Neuronal stem cell (in vitro differentiated cells): ENCODE data around the gene ZNF329.

ENCODE experiments used
- DNase-seq: peaks from one replicate; pipeline ENCODE4 v3.0.0-alpha.2; 2013; ENCODE audit warnings: low spot score
- H2AFZ ChIP-seq: one replicate; pipeline ENCODE4 v1.6.1; 2013; ENCODE audit warnings: mild to moderate bottlenecking, low read length, inconsistent platforms
- H2AK5ac ChIP-seq: 2 replicates; pipeline ENCODE4 v1.6.1; 2013; ENCODE audit warnings: low read depth, mild to moderate bottlenecking, inconsistent platforms, low read length, moderate library complexity, mixed read lengths
- H2BK120ac ChIP-seq: 2 replicates; pipeline ENCODE4 v1.6.1; 2013; ENCODE audit warnings: low read depth, mild to moderate bottlenecking, inconsistent platforms, low read length, moderate library complexity, mixed read lengths
- H2BK12ac ChIP-seq: one replicate; pipeline ENCODE4 v1.6.1; 2013; ENCODE audit warnings: low read length, inconsistent platforms
- H2BK15ac ChIP-seq: 2 replicates; pipeline ENCODE4 v1.6.1; 2013; ENCODE audit warnings: mild to moderate bottlenecking, low read length, inconsistent platforms, mixed read lengths
- H2BK5ac ChIP-seq: one replicate; pipeline ENCODE4 v1.6.1; 2013; ENCODE audit warnings: inconsistent platforms, mild to moderate bottlenecking, low read length, moderate library complexity
- H3K14ac ChIP-seq: one replicate; pipeline ENCODE4 v1.6.1; 2013; ENCODE audit warnings: low read length, inconsistent platforms
- H3K18ac ChIP-seq: 2 replicates; pipeline ENCODE4 v1.6.1; 2013; ENCODE audit warnings: low read length, inconsistent platforms
- H3K23ac ChIP-seq: 2 replicates; pipeline ENCODE4 v1.6.1; 2013; ENCODE audit warnings: low read depth, mild to moderate bottlenecking, mixed read lengths, low read length, inconsistent platforms; ENCODE audit not compliant: poor library complexity
- H3K27ac ChIP-seq: replicated peaks from 3 replicates; pipeline ENCODE4 v1.5.1; 2013; ENCODE audit warnings: low read length, inconsistent platforms
- H3K27me3 ChIP-seq, 3 experiments: 2 replicates each; pipeline ENCODE4 v1.6.1; 2013; ENCODE audit warnings: low read length in 3 of 3, mild to moderate bottlenecking in 2 of 3, inconsistent platforms in 1 of 3, low read depth in 1 of 3, mixed read lengths in 1 of 3, moderate library complexity in 1 of 3; ENCODE audit not compliant: control insufficient read depth in 3 of 3, insufficient read depth in 3 of 3
- H3K36me3 ChIP-seq, 2 donors: replicated peaks in 1 of 2; 2 replicates each; pipeline ENCODE4 v1.6.1; 2013; ENCODE audit warnings: low read length in 2 of 2; ENCODE audit not compliant: control insufficient read depth in 2 of 2, insufficient read depth in 2 of 2
- H3K4ac ChIP-seq: 2 replicates; pipeline ENCODE4 v1.6.1; 2013; ENCODE audit warnings: inconsistent platforms, mild to moderate bottlenecking, low read length, moderate library complexity
- H3K4me1 ChIP-seq, 2 donors: 1 replicate in 1 of 2; 2 replicates in 1 of 2; pipeline ENCODE4 v1.6.1; 2013; ENCODE audit warnings: low read length in 2 of 2, low read depth in 1 of 2; ENCODE audit not compliant: control insufficient read depth in 2 of 2, insufficient read depth in 1 of 2
- H3K4me2 ChIP-seq: one replicate; pipeline ENCODE4 v1.6.1; 2013; ENCODE audit warnings: mild to moderate bottlenecking, low read length, inconsistent platforms; ENCODE audit not compliant: insufficient read depth, poor library complexity, severe bottlenecking
- H3K4me3 ChIP-seq, 2 donors: 2 replicates each; pipeline ENCODE4 v1.5.1; 2013; ENCODE audit warnings: low read length in 2 of 2, mild to moderate bottlenecking in 2 of 2, inconsistent platforms in 1 of 2, moderate library complexity in 1 of 2
- H3K79me1 ChIP-seq: one replicate; pipeline ENCODE4 v1.6.1; 2013; ENCODE audit warnings: low read depth, mild to moderate bottlenecking, inconsistent platforms, low read length, moderate library complexity
- H3K9ac ChIP-seq: one replicate; pipeline ENCODE4 v1.6.1; 2013; ENCODE audit warnings: mild to moderate bottlenecking, low read depth, low read length, inconsistent platforms; ENCODE audit not compliant: poor library complexity
- H3K9me3 ChIP-seq, 2 donors: replicated peaks in 1 of 2; 2 replicates each; pipeline versions ENCODE3 to v1.6.1; 2013; ENCODE audit warnings: low read length in 2 of 2, mild to moderate bottlenecking in 2 of 2, inconsistent platforms in 1 of 2, low read depth in 1 of 2, mixed read lengths in 1 of 2, moderate library complexity in 1 of 2; ENCODE audit not compliant: control insufficient read depth in 2 of 2, insufficient read depth in 1 of 2
- H4K8ac ChIP-seq: one replicate; pipeline ENCODE4 v1.6.1; 2013; ENCODE audit warnings: low read depth, mild to moderate bottlenecking, inconsistent platforms, low read length, moderate library complexity
- H4K91ac ChIP-seq: one replicate; pipeline ENCODE4 v1.6.1; 2013; ENCODE audit warnings: low read length, low read depth, mild to moderate bottlenecking, inconsistent platforms; ENCODE audit not compliant: poor library complexity
- WGBS, 2 donors: extraction: QIAGEN DNeasy Blood & Tissue Kit; methylation state at CpG; one replicate each; pipeline ENCODE4 v1.1.7; 2013; ENCODE audit warnings: missing lambda C conversion rate in 2 of 2, mixed read lengths in 1 of 2; ENCODE audit not compliant: insufficient read length in 2 of 2, insufficient replicate concordance in 1 of 2; ENCODE audit errors: extremely low coverage in 2 of 2; 5-methylcytosine and 5-hydroxymethylcytosine counted together

Gene ZNF329

GRCh38 chr19:58145849-58146248 is 4.7 kb downstream of the ZNF329 start:
- Histone ChIP-seq H4K91ac (no peak overlapping the region), H3K4me3 (no peak overlapping the region), H3K9me3 (peaks cover 19 to 57% of the 10 kb centered on the region in 2 donors), H3K4me1 (no peaks in the 10 kb centered on the region), H2AK5ac (no peak overlapping the region), H3K9ac (no peak overlapping the region), H3K4ac (no peak overlapping the region), H3K4me2 (no peak overlapping the region), H2BK5ac (no peak overlapping the region), H2BK15ac (no peak overlapping the region), H3K27ac (no peak overlapping the region), H3K79me1 (peaks cover 3% of the 10 kb centered on the region), H3K14ac (no peak overlapping the region), H2AFZ (no peak overlapping the region), H3K36me3 (peaks cover 9 to 29% of the 10 kb centered on the region in 2 donors), H3K27me3 (no peaks in the 10 kb centered on the region), H2BK12ac (no peak overlapping the region), H4K8ac (no peak overlapping the region), H2BK120ac (no peak overlapping the region), H3K18ac (no peak overlapping the region), H3K23ac (no peak overlapping the region)
- DNase-seq: no peak
- WGBS, 2 donors: no CpG with 5 or more reads among the region's 3 CpGs

GRCh38 chr19:58134244-58134643 is 16.3 kb downstream of the ZNF329 start:
- Histone ChIP-seq H3K9ac (no peak overlapping the region), H3K79me1 (peaks cover 2% of the 10 kb centered on the region), H3K4ac (no peak overlapping the region), H3K9me3 (peaks cover 44 to 96% of the 10 kb centered on the region in 2 donors), H4K91ac (no peak overlapping the region), H3K14ac (no peak overlapping the region), H3K27ac (no peak overlapping the region), H3K4me3 (no peak overlapping the region), H3K18ac (no peak overlapping the region), H2BK5ac (no peak overlapping the region), H4K8ac (no peak overlapping the region), H2BK12ac (no peak overlapping the region), H2AFZ (no peak overlapping the region), H2BK120ac (no peak overlapping the region), H3K27me3 (no peaks in the 10 kb centered on the region), H2BK15ac (no peak overlapping the region), H3K4me1 (no peaks in the 10 kb centered on the region), H3K4me2 (no peak overlapping the region), H2AK5ac (no peak overlapping the region), H3K36me3 (peaks cover 30 to 91% of the 10 kb centered on the region in 2 donors), H3K23ac (no peak overlapping the region)
- DNase-seq: no peak
- WGBS, 2 donors: no CpG with 5 or more reads among the region's 1 CpG

- H3K4me1 ChIP-seq: no peaks in the 10 kb centered on the region
- H3K4me2 ChIP-seq: no peak overlapping the region
- H3K9ac ChIP-seq: no peak overlapping the region
- no peak overlapping the region for H3K18ac ChIP-seq
- no peak overlapping the region for H3K27ac ChIP-seq
- DNase-seq: no peak
- no peak overlapping the region for H2AFZ ChIP-seq
- no peak overlapping the region for H3K14ac ChIP-seq
- peaks cover 70 to 96% of the 10 kb centered on the region in 2 donors for H3K9me3 ChIP-seq
- H3K4me3 ChIP-seq: no peak overlapping the region
- no peak overlapping the region for H4K91ac ChIP-seq
- no peak overlapping the region for H3K23ac ChIP-seq
- H4K8ac ChIP-seq: no peak overlapping the region
- H2AK5ac ChIP-seq: no peak overlapping the region
- no peak overlapping the region for H2BK5ac ChIP-seq
- H2BK120ac ChIP-seq: no peak overlapping the region
- no peaks in the 10 kb centered on the region for H3K79me1 ChIP-seq
- WGBS, 2 donors: no CpG with 5 or more reads among the region's 3 CpGs
- peaks cover 41 to 78% of the 10 kb centered on the region in 2 donors for H3K36me3 ChIP-seq
- H3K27me3 ChIP-seq: peaks cover 0 to 2% (median 0%) of the 10 kb centered on the region in 3 experiments
- H3K4ac ChIP-seq: no peak overlapping the region
- no peak overlapping the region for H2BK12ac ChIP-seq
- H2BK15ac ChIP-seq: no peak overlapping the region
Measured at GRCh38 chr19:58129284-58129683, 21.3 kb downstream of the ZNF329 start.

GRCh38 chr19:58128041-58128685 is 22.4 kb downstream of the ZNF329 start:
- Histone ChIP-seq H2BK120ac (no peak overlapping the region), H2BK12ac (no peak overlapping the region), H3K14ac (no peak overlapping the region), H3K18ac (no peak overlapping the region), H4K8ac (no peak overlapping the region), H3K27ac (no peak overlapping the region), H2BK15ac (no peak overlapping the region), H3K4me3 (no peak overlapping the region), H3K9ac (no peak overlapping the region), H3K4me2 (no peak overlapping the region), H3K27me3 (peaks cover 0 to 2% (median 0%) of the 10 kb centered on the region in 3 experiments), H2AFZ (no peak overlapping the region), H2BK5ac (no peak overlapping the region), H2AK5ac (no peak overlapping the region), H3K4me1 (no peaks in the 10 kb centered on the region), H3K36me3 (peaks cover 37 to 67% of the 10 kb centered on the region in 2 donors), H3K23ac (no peak overlapping the region), H4K91ac (no peak overlapping the region), H3K4ac (no peak overlapping the region), H3K9me3 (peaks cover 69 to 96% of the 10 kb centered on the region in 2 donors), H3K79me1 (no peaks in the 10 kb centered on the region)
- WGBS, 2 donors: no CpG with 5 or more reads among the region's 12 CpGs
- no peak for DNase-seq
